HL-60 (cell line): Measurements from ENCODE around the gene KRABD2.

Source experiments
- DNase-seq, 2 experiments: peaks; one replicate each; pipeline ENCODE4 v3.0.0-alpha.2; 2010 to 2020; ENCODE audit warnings: low read depth in 1 of 2, low spot score in 1 of 2
- H3K27ac ChIP-seq: fragments of 250-450 bp; sonication (Bioruptor Pico); replicated peaks from 2 replicates; pipeline ENCODE4 v1.5.1; 2020; ENCODE audit warnings: mild to moderate bottlenecking, moderate library complexity
- H3K27me3 ChIP-seq: fragments of 250-450 bp; sonication (Bioruptor Pico); 2 replicates; pipeline ENCODE4 v1.5.1; 2021; ENCODE audit warnings: mild to moderate bottlenecking, moderate library complexity; ENCODE audit not compliant: insufficient read depth, poor library complexity, severe bottlenecking
- H3K4me3 ChIP-seq: replicated peaks from 2 replicates; pipeline ENCODE4 v1.5.1; 2011; ENCODE audit warnings: mild to moderate bottlenecking, control low read depth, low read length; ENCODE audit not compliant: insufficient read depth
- CTCF ChIP-seq: IDR thresholded peaks from one replicate; pipeline ENCODE4 v1.5.1; 2011; ENCODE audit warnings: low read length, control low read depth, inconsistent platforms; ENCODE audit not compliant: insufficient read depth
- GABPA ChIP-seq: IDR thresholded peaks from 2 replicates; pipeline ENCODE4 v1.6.1; 2012; ENCODE audit warnings: low read depth
- POLR2AphosphoS5 ChIP-seq: IDR thresholded peaks from 2 replicates; pipeline ENCODE4 v1.6.1; 2012; ENCODE audit warnings: low read depth
- REST ChIP-seq: IDR thresholded peaks from 2 replicates; pipeline ENCODE4 v1.6.1; 2012; ENCODE audit warnings: low read depth; ENCODE audit not compliant: insufficient replicate concordance
- SPI1 ChIP-seq: IDR thresholded peaks from 2 replicates; pipeline ENCODE4 v1.6.1; 2012; ENCODE audit warnings: low read depth, mild to moderate bottlenecking, borderline replicate concordance

The KRABD2 gene

GRCh38 chr17:8419305-8419704 lies 42.8 kb upstream of the KRABD2 start:
- TF ChIP-seq REST: no peak
- no peak for TF ChIP-seq CTCF
- no peak for TF ChIP-seq SPI1
- TF ChIP-seq POLR2AphosphoS5: no peak
- no peak for TF ChIP-seq GABPA
- no peak for DNase-seq
- H3K4me3 ChIP-seq: no peak overlapping the region

GRCh38 chr17:8418471-8418870 lies 42.0 kb upstream of the KRABD2 start:
- Histone ChIP-seq H3K27me3 (no peaks in the 10 kb centered on the region), H3K27ac (peak overlapping the region; percentile 63), H3K4me3 (no peak overlapping the region)
- DNase-seq: no peak
- TF ChIP-seq CTCF (no peak), POLR2AphosphoS5 (no peak), SPI1 (no peak), REST (no peak), GABPA (no peak)

More at GRCh38 chr17:8419305-8419704, 42.8 kb upstream of the KRABD2 start:
- Histone ChIP-seq H3K27me3 (no peaks in the 10 kb centered on the region), H3K27ac (no peak overlapping the region)

GRCh38 chr17:8417806-8418205 lies 41.3 kb upstream of the KRABD2 start:
- peak; percentile 36 to 78 for DNase-seq
- Histone ChIP-seq H3K4me3 (no peak overlapping the region), H3K27ac (peak overlapping the region; percentile 63), H3K27me3 (no peaks in the 10 kb centered on the region)
- TF ChIP-seq POLR2AphosphoS5 (no peak), CTCF (no peak), REST (no peak), SPI1 (no peak), GABPA (no peak)
